GM10847 (cell line): ENCODE measurements around the gene KCTD5.

ENCODE experiments used
- POLR2A ChIP-seq: IDR thresholded peaks from 2 replicates; pipeline ENCODE4 v1.6.1; 2011; ENCODE audit not compliant: insufficient read length; ENCODE audit errors: extremely low read depth

Gene KCTD5

DNA sequence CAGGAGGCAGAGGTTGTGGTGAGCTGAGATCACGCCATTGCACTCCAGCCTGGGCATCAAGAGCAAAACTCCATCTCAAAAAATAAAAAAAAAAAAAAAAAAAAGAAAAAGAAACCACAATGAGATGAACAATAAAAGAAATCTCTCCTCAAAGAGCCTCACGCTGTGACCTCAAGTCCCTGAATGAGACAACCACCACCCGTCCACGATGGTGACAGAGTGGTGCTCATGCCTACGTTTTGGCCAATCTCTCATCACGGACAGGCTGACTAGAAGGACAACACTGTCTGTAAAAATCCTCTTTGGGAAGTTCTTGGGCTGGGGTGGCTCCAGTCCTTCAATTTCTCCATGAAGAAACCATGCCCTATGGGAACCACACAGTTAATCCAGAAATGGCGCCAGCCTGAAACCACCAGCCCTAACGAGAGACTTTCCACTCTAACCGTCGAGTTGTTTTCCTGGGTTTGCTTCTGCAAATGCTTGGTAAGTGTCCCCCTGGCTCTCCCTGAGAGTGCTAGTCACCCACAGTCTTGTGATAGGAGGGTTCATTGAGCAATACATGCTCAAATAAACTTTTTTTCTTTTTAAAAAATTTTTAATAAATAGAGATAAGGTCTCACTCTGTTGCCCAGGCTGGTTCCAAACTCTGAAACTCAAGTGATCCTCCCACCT is 52.7 kb downstream of the KCTD5 start:
- no peak for TF ChIP-seq POLR2A

DNA sequence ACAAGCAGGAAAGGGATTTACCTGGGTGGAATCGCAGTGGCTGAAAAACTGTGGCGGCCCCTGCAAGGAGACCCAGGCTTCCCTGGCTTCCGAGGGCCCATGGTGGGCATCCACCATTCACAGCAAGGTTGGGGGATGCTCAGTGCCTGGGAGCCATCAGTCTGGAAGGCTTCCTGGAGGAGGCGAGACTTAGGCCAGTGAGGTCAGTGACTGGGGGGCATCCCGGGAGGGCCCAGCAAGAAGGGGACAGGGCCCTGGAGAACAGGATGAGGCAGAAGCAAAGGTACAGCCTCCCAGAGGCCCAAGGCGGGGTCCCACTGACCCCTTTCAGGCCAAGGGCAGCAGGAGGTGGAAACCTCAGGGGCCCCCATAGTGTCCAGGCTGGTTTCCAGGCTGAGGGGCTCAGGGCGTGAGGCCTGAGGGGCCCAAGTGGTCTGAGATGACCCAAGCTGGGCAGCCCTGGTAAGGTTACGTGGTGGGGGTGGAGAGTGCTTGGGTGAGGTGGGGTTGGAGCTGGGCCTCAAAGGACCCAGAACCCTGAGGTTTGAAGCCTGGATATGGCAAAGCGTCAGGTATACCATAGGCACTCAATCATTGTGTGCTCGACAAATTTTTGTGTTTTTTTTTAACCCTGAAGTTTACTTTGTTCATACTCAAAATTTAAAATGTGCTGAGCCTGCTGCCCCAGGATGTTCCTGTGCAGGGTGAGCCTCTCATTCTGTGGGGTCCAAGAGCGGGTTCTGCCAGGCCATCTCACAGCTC is 54.3 kb downstream of the KCTD5 start:
- no peak for TF ChIP-seq POLR2A

DNA sequence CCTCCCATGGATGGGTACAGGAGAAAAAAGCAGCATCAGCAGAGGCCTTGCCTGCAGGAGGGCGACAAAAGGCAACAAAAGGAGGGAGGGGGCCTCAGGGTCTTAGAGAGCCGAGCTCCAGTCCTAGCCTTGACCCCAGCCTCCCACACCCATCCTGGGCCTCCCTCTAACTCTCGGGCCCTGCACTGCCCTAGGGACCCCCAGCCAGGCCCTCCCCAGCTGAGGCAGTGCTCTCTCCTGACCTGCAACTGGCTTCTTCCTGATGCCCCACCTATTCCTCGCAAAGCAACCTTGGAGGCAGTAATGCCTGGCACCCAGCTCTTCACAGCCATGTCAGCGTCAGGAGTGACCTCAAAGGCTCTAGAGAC is 54.9 kb downstream of the KCTD5 start:
- TF ChIP-seq POLR2A, result no peak

DNA sequence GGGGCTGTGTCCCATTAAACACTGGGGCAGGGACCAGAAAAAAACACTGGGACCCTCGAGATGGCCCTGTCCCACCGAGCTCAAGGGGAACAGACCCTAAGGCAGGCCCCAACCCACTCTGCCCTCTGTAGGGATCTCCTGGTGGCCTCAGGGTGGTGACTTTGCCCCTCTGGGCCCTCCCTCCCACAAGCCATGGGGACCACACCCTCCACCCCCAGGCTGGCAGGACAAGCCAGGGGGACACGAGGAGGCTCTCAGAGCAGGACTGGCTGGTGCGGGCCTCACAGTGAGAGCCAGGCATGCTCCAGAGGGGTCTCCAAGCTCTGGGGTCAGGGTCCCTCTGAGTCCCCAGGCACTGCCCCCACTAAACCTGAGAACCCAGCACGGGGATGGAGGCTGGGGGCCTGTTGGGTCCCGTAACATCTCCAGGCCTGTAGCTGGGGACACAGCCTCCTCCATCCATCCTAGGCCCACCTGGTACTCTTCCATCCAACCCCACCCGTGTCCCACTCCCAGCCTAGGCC is 55.6 kb downstream of the KCTD5 start:
- no peak for TF ChIP-seq POLR2A

DNA sequence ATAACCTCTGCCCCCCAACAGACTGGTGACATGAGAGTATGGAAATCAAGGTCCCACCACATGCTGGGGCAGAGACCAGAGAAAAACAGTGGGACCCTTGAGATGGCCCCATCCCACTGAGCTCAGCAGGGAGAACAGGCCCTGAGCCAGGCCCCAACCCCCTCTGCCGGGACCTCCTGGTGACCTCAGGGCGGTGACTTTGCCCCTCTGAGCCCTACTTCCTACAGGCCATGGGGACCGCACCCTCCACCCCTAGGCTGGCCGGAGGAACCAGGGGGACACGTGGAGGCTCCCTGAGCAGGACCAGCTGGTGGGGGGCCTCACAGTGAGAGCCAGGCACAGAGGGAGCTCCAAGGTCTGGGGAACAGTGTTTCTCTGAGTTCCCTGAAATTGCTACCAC is 56.3 kb downstream of the KCTD5 start:
- TF ChIP-seq POLR2A, result no peak

DNA sequence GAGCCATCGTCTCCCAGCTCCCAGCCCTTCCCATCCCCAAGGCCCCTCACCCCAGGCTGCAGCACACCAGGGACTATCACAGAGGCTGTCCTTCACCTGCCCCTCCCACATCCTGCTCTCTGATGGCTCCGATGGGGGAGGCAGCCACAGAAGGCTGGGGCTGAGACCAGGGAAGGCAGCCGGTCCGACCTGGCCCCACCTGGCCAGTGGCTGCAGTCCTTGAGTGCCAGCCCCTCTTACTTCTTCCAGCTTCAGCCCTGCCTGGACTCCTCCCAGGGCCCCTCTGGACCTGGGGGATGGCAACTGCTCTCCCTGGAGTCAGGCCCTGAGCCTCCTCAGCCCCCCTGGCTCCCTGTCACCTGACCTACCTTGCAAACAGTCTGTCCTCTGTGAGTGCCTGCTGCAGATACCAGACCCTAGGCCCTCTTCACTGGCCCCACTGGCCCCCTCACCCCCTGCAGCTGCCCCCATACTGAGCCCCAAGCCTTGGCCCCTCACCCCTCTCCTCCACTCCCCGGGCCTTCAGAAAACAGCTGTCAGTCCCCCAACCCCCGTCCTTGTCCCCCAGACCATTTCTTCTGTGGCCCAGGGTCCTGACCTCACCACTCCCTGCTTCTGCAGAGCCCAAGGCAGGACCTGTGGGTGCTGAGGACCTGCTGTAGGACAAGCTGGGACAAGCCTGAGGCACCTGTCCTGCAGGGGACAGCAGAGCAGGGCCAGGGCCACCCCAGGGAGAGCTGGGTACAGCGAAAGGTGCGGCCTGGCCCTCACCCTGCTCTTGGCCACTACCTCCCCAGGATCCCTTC is 57.5 kb downstream of the KCTD5 start:
- TF ChIP-seq POLR2A, result no peak

DNA sequence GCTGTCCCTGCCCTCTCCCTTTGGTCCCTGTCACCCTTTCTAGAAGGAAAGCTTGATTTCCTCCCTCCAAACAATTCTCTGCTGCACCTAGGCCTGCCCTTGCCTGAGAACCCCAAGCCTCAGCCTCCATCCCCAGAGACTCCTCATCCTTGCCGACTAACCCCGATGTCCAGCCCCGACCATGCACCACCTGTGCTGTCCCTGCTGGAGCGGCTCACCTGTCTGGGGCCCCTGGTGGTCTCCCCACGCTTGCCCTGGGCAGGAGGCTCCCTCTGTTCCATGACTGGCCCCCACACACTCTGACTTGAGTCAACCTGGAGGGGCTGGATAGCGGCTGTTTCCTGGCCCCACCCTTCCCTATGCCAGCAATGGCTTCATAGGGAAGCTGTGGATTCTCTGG is 58.2 kb downstream of the KCTD5 start:
- no peak for TF ChIP-seq POLR2A

DNA sequence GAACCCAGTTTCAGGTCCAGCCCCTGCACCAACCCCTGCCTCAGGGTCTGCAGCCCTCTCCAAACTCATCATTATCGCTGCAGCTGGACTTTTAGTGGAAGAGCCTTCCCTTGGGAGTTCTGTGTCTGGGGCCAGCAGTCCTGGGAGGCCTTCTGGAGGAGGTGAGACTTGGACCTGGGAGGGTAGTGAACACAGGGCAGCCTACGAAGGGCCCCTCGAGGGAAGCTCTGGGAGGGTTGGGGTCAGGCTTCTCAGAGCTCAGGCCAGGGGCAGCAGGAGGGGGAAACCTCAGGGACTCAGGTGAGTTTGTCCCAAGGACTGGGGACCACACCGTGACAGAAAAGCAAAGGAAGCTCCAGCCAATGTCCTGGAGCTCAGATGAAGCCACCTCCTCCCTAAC is 58.8 kb downstream of the KCTD5 start:
- no peak for TF ChIP-seq POLR2A

DNA sequence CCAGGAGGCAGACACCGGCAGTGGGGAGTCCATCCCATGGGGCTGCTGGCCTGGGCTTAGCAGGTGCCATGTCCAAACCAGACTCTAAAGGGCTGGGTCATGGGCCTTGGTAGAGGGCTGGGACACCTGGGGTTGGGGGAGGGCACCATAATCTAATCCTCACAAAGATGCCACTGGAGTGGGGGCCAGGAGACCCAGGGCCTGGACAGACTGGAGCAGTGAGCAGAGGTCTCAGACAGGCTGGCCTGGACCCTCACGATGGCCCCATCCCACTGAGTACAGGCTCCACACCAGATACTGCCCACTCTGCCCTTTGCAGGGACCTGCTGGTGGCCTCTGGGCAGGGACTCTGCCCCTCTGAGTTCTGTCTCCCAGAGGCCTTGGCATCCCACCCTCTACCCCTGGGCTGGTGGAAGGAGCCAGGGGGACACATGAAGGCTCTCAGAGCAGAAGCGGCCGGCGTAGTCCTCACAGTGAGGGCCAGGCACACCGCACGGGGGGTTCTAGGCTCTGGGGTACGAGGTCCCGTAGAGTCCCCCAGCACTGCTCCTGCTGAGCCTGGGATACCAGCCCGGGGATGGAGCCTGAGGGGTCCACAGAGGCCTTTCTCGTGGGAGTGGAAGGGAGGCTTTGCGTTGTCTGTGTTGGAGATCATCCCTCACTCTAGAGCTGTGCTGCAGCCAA is 60.1 kb downstream of the KCTD5 start:
- TF ChIP-seq POLR2A, result no peak

DNA sequence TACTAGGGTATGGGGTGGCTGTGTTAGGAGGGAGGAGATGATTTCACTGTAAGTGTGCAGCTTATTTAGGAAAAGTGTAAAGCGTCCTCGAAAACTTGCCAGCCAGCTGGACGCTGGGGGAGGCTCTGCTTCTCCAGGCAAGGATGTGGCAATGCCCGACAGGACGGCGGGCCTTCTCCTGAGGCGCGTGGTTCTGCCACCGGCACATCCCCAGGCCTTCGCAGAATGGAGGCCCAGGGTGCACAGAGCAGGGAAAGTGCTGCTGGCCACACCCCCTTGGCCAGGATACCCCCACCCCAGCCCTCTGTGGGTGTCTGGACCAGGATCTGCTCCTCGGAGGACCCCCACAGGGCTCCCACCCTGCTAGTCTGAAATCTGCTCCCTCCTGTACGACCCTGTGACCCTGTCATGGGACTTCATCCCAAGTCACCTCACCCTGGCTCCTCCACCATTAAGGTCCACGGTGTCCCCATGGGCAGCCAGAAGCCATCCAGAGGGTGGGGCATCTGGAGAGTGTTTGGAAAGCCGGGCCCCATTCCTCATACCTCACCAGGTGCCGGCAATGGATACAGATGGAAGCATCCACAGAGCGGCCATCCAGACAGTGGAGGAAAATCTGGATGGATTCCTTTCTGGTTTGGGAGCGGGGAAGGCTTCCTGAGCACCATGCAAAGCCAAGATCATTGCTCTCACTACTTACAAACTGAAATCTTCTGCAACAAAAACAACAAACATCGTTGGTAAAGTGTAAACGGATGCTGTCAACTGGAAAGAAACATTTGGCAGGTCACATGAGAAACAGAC is 60.9 kb downstream of the KCTD5 start:
- TF ChIP-seq POLR2A, result no peak

DNA sequence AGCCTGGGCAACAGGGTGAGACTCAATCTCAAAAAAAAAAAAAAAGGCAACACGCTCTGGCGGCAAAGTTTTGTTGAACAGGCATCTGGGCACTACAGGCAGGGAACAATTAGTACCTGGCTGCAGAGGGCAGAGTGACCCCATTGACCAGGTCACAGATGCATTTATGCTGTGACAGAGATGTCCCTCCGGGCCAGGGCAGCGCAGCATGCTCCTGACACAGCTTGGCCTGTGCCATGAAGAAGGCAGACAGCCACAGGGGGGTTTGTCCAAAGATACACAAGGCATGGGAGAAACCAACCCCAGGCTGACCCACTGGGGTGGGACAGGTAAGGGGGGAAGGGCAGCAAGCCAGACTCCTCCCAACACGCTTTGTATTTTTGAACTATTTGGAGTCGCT is 62.4 kb downstream of the KCTD5 start:
- no peak for TF ChIP-seq POLR2A

DNA sequence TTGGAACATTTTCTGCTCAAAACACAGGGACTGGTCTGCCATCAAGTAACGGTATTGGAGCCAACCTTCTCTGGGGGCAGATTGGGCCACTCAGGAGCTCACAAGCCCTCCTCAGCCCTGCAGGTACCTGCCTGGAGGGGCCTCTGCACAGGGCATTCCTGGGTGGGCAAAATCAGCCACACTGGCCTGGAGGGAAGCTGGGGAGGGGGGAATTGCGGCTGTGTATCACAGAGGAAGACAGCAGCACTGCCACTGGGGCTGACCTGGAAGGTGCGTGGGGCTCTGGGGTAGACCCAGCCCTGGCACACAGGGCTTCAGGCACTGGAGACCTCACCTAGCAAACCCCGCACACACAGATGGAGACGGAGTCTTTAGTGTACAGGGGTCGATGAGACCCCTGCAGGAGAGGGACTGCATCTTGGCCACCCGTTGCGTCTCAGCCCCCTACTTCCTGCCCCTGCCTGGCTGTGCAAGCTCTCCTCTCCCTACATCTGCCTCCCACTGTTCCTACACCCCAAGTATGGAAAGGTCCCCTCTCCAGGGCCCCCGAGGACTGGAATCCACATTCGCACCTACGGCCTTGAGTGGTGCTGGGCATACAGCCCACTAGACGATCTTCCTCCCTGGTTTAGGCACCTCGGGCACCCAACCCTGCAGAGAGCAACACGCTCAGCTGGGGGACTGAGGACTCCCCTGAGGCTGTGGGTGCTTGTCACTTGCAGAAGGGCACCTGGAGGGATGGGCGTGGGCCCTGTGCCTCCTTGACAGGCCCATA is 63.0 kb downstream of the KCTD5 start:
- TF ChIP-seq POLR2A, result no peak

DNA sequence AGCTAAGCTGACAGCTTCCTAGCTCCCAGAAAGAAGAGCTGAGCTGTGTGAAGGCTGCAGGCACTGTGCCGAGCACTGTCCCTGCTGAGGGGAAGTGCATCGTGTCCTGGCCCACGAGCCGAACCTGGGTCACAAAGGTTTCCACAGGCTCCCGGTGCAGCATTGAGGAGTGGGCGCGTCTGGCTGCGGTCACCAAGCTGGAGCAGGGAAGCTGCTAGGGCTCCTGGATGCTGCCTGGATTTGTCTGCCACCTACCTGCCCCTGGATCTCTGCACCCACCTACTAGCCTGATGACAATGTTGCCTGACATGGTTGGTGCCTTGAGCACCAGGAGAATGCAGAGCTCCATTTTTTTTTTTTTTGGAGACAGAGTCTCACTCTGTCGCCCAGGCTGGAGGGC is 63.6 kb downstream of the KCTD5 start:
- TF ChIP-seq POLR2A, result no peak
